Stimulated activated CD4-positive, alpha-beta T cell treated with anti-CD3 and anti-CD28 coated beads, Interleukin-1b, Interleukin-23, amount 100 ng/mL, for 1 hour (primary cell): Measurements from ENCODE around the gene CIC.
"Not testable (repeated sequence)": the region's sequence is repeated elsewhere in the genome, so short reads cannot be mapped to it uniquely, and the experiment has no call there.

Experiments used
- DNase-seq, 2 donors: peaks; one replicate each; pipeline ENCODE4 v3.0.0-alpha.2; 2020; ENCODE audit warnings: low read depth in 2 of 2

The CIC gene

GRCh38 chr19:42333975-42334696, 65.1 kb downstream of the CIC start:
- no peak for DNase-seq

GRCh38 chr19:42334697-42335373, 65.8 kb downstream of the CIC start:
- no peak for DNase-seq

- DNase-seq, result no peak
These were observed 66.4 kb downstream of the CIC start for GRCh38 chr19:42335374-42335936.

GRCh38 chr19:42335971-42336370, 66.9 kb downstream of the CIC start:
- no peak for DNase-seq

- DNase-seq, result not testable (repeated sequence)
These were observed 70.2 kb downstream of the CIC start for GRCh38 chr19:42339126-42339860.

- not testable (repeated sequence) for DNase-seq
These were observed 70.9 kb downstream of the CIC start for GRCh38 chr19:42339922-42340321.

GRCh38 chr19:42343344-42344110, 74.5 kb downstream of the CIC start:
- no peak for DNase-seq

GRCh38 chr19:42344336-42344893, 75.4 kb downstream of the CIC start:
- DNase-seq, result no peak
